ENCODE measurements around the gene GREM1.

Gene GREM1

DNA sequence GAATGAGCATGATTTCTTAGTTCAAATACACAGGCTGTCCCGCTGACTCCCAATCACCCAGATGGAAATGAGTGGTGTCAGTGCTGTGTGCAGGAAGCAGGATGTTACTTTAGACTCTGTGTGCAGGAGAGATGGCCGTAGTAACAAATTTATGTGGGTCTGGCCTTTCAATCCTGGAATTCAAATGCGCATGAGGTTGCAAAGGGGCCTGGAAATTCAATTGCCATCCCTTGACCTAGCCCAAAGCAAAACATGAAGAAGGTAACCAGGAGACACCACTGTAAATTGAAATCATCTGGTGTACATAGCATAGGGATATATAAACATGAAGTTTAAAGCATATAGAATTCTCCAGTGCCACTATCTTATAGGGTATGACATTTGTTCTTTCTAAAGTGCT lies 33.2 kb downstream of the GREM1 start:
- no peak for TF ChIP-seq CTCF (IDR thresholded peaks at IDR 0.05; ENCODE audit: extremely low read depth, insufficient read depth, missing control alignments)
- DNase-seq (ENCODE audit: low spot score): no peak
- in situ Hi-C loops (cut with MboI; ENCODE audit: low pct_unique_long_range_greater_than_20kb, low sequenced_read_pairs, unreplicated experiment): no loop called here

GRCh38 chr15:32757426-32757825 lies 39.6 kb downstream of the GREM1 start:
- in situ Hi-C loops (cut with MboI; ENCODE audit: low pct_unique_long_range_greater_than_20kb, low sequenced_read_pairs, unreplicated experiment): no loop called here
- DNase-seq (ENCODE audit: low spot score): no peak
- TF ChIP-seq CTCF (IDR thresholded peaks at IDR 0.05; ENCODE audit: extremely low read depth, insufficient read depth, missing control alignments): no peak

DNA sequence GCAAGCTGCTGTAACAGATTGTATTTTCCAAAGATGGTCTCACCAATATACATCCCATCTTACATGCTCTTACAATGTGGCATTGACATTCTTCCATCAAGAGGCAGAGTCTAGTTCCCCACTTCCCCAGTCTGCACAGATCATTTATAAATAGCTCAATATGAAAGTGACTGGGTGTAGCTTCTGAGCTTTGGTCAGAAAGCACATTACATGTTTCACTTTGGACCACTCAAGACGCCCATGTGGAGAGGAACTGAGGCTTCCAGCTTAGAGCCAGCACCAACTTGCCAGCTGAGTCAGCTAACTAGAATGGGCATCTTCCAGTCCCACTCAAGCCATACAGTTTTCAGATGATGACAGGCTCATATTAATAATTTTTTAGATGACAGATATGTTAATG lies 45.5 kb downstream of the GREM1 start:
- in situ Hi-C loops (cut with MboI; ENCODE audit: low pct_unique_long_range_greater_than_20kb, low sequenced_read_pairs, unreplicated experiment): no loop called here
- no peak for DNase-seq (ENCODE audit: low spot score)
- no peak for TF ChIP-seq CTCF (IDR thresholded peaks at IDR 0.05; ENCODE audit: extremely low read depth, insufficient read depth, missing control alignments)

DNA sequence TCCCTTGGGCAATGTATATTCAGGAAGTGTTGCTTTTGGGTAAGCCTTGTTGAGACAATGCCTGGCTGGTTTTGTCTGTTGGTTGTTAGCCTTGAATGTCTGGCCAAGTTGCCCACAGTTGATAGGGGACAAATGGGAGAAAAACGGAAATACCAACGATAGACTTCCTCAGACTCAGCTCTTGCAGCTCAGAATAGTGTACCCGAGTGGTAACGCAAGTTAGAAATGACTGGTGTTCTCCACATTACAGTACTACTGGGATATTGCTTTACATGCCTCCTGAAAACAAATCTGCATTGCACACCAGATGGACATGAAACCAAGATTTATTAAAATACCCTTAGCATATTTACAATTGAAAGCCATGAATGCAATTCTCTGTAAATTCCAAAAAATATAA lies 47.4 kb downstream of the GREM1 start:
- TF ChIP-seq CTCF (IDR thresholded peaks at IDR 0.05; ENCODE audit: extremely low read depth, insufficient read depth, missing control alignments): no peak
- in situ Hi-C loops (cut with MboI; ENCODE audit: low pct_unique_long_range_greater_than_20kb, low sequenced_read_pairs, unreplicated experiment): no loop called here

DNA sequence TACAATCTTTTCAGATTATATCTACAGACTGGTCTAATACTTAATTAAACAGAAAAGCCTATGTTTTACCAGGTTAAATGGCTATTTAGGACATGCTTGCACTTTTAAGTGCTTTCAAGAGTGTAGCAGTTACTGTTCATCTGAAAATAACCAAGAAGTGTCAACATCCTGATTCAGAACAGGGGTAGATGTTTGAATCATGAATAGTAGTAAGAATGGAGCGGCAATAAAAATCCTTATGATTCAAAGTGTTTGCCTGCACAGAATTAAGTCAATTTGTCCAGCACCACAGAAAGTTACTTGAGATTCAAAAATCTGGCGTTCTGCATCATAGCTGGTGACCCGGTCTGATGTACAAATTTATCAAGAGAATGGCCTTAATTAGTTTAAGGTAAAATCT lies 48.3 kb downstream of the GREM1 start:
- in situ Hi-C loops (cut with MboI; ENCODE audit: low pct_unique_long_range_greater_than_20kb, low sequenced_read_pairs, unreplicated experiment): no loop called here
- no peak for TF ChIP-seq CTCF (IDR thresholded peaks at IDR 0.05; ENCODE audit: extremely low read depth, insufficient read depth, missing control alignments)
- no peak for DNase-seq (ENCODE audit: low spot score)

More for the DNA sequence above, 47.4 kb downstream of the GREM1 start:
- DNase-seq (ENCODE audit: low spot score): no peak

GRCh38 chr15:32767236-32767635 lies 49.4 kb downstream of the GREM1 start:
- no peak for DNase-seq (ENCODE audit: low spot score)
- no peak for TF ChIP-seq CTCF (IDR thresholded peaks at IDR 0.05; ENCODE audit: extremely low read depth, insufficient read depth, missing control alignments)
- in situ Hi-C loops (cut with MboI; ENCODE audit: low pct_unique_long_range_greater_than_20kb, low sequenced_read_pairs, unreplicated experiment): no loop called here

DNA sequence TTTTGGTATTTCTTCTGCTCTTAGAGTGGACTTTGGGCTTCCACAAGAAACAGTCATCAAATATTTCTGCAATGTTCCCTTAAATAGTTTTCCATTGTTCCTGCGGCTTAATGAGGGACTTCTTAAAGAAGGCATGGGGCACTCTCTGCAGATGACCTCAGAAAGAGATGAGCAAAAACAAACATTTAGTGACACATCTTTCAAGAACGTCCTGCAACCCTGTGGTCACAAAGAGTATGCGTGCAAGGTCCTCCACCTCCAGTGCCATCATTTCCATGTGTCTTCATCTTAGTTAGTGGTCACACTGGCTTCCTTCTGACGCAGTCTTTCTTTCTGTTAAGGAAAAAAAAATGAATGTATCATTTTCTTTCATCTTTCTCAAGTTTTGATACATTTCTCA lies 56.2 kb downstream of the GREM1 start:
- no peak for TF ChIP-seq CTCF (IDR thresholded peaks at IDR 0.05; ENCODE audit: extremely low read depth, insufficient read depth, missing control alignments)
- DNase-seq (ENCODE audit: low spot score): no peak
- in situ Hi-C loops (cut with MboI; ENCODE audit: low pct_unique_long_range_greater_than_20kb, low sequenced_read_pairs, unreplicated experiment): no loop called here
